Stimulated activated CD8-positive, alpha-beta memory T cell treated with anti-CD3 and anti-CD28 coated beads, Interleukin-12 subunit alpha, Interleukin-12 subunit beta, amount 100 ng/mL, for 4 hours (primary cell): Measurements from ENCODE around the gene PTER.

Source experiments
- DNase-seq: peaks from one replicate; pipeline ENCODE4 v3.0.0-alpha.2; 2020; ENCODE audit warnings: low read depth

Gene PTER

GRCh38 chr10:16472828-16473227, 36.0 kb downstream of the PTER start:
- DNase-seq, result no peak

GRCh38 chr10:16477757-16478156, 40.9 kb downstream of the PTER start:
- DNase-seq, result no peak

GRCh38 chr10:16478801-16479200, 42.0 kb downstream of the PTER start:
- DNase-seq, result no peak

- DNase-seq, result no peak
Measured at GRCh38 chr10:16481052-16481728, 44.4 kb downstream of the PTER start.

- DNase-seq, result no peak
Measured at GRCh38 chr10:16483241-16483917, 46.6 kb downstream of the PTER start.

GRCh38 chr10:16490511-16490910, 53.7 kb downstream of the PTER start:
- DNase-seq, result no peak

- no peak for DNase-seq
Measured at GRCh38 chr10:16491933-16492332, 55.1 kb downstream of the PTER start.

GRCh38 chr10:16493884-16494536, 57.2 kb downstream of the PTER start:
- DNase-seq, result no peak

- no peak for DNase-seq
Measured at GRCh38 chr10:16497911-16498310, 61.1 kb downstream of the PTER start.

GRCh38 chr10:16505161-16505560, 68.4 kb downstream of the PTER start:
- DNase-seq, result no peak

- DNase-seq, result no peak
Measured at GRCh38 chr10:16509996-16510395, 73.2 kb downstream of the PTER start.

- no peak for DNase-seq
Measured at GRCh38 chr10:16510843-16511242, 74.0 kb downstream of the PTER start.

GRCh38 chr10:16518822-16519221, 82.0 kb downstream of the PTER start:
- DNase-seq, result no peak

- DNase-seq, result no peak
Measured at GRCh38 chr10:16519250-16519907, 82.6 kb downstream of the PTER start.

GRCh38 chr10:16519908-16520861, 83.4 kb downstream of the PTER start:
- no peak for DNase-seq

- DNase-seq, result no peak
Measured at GRCh38 chr10:16520900-16521299, 84.1 kb downstream of the PTER start.

- DNase-seq, result no peak
Measured at GRCh38 chr10:16521311-16522016, 84.7 kb downstream of the PTER start, which contains the start of gene C1QL3. C1QL3 (minus strand) TSS chr10:16521879; CDS start chr10:16521065, 814 bp downstream.

GRCh38 chr10:16527452-16527851, 90.6 kb downstream of the PTER start:
- DNase-seq, result no peak

GRCh38 chr10:16529853-16530252, 93.0 kb downstream of the PTER start:
- no peak for DNase-seq

GRCh38 chr10:16536155-16536554, 99.3 kb downstream of the PTER start:
- DNase-seq, result no peak

- no peak for DNase-seq
Measured at GRCh38 chr10:16544099-16544498, 107.3 kb downstream of the PTER start.
